K562 treated with DMSO at 1 percent for 12 hours (cell line): ENCODE measurements around the gene RPUSD3. TPM values are rescaled to one million over a fixed set of nuclear protein-coding genes. Genes with fewer than 3 reads are reported as not detected.

Experiments used
- total RNA-seq: library from RNA; unstranded; fragments of 300-600 nt; gene quantifications from 2 replicates; pipeline ENCODE4 v1.2.3, GENCODE V29; 2022; ENCODE audit not compliant: insufficient read depth

The RPUSD3 gene
- 77.6 and 82.0 TPM in 2 replicates for total RNA-seq

GRCh38 chr3:9843715-9844438 lies at the start of gene RPUSD3:
Gene RPUSD3, minus strand, starts transcription at chr3:9844008. Its CDS starts 18 bp downstream, at chr3:9843990.

DNA sequence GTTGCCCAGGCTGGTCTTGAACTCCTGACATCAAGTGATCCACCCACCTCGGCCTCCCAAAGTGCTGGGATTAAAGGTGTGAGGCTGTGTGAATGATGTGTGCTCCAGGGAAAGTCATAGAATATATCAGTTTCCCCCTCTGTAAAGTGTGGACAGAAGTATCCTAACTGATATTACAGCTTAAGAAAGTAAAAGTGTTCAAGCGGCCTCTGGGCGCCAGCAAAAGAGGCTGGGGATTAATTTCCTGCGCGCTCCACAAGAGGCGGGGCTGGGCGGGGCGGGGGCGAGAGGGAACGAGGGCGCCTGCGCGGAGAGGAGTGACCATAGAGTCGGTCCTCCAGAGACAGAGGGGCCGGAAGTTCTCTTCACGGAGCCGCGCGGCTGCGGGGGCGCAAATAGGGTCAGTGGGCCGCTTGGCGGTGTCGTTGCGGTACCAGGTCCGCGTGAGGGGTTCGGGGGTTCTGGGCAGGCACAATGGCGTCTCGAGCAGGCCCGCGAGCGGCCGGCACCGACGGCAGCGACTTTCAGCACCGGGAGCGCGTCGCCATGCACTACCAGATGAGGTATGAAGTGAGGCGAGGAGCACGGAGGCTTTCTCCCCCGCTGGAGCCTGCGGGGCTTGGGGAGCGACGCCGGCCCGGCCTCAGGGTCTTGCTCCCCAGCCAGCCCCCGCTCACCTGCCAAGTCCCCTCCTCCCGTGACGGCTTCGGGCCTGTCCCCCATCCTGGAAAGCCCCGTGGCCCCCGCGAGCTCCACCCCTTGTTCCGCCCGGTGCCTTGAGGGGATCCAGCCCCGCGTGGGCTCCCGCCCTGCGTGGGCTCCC lies 46.7 kb upstream of the RPUSD3 start, which contains the start of gene JAGN1:
JAGN1 (plus strand) TSS at position 362 of the 823 bp plus-strand sequence; CDS start at position 475, 113 bp downstream.

GRCh38 chr3:9879830-9880549 lies 36.2 kb upstream of the RPUSD3 start, which contains the start of gene CIDEC:
Gene CIDEC, minus strand, starts transcription at chr3:9880253. Its CDS starts 1,767 bp downstream, at chr3:9878486.

GRCh38 chr3:9809615-9810432 lies 34.0 kb downstream of the RPUSD3 start, which contains the start of gene TTLL3:
Gene TTLL3, plus strand, starts transcription at chr3:9810262. Its CDS starts 400 bp downstream, at chr3:9810662.

GRCh38 chr3:9792405-9793160 lies 51.2 kb downstream of the RPUSD3 start, which contains the start of the genes ARPC4 and TADA3:
Gene ARPC4, plus strand, starts transcription at chr3:9793082. Its CDS starts 40 bp downstream, at chr3:9793122.
Gene TADA3, minus strand, starts transcription at chr3:9792473. Its CDS starts 1,007 bp downstream, at chr3:9791466.

Other genes with a start within 250 kb of the RPUSD3 start
- gene MTMR14, start 194.5 kb downstream of the RPUSD3 start, total RNA-seq, result 53.3 and 72.2 TPM in 2 replicates
- not detected in 2 replicates for gene CPNE9, start 140.2 kb downstream of the RPUSD3 start, total RNA-seq
- gene BRPF1, start 112.3 kb downstream of the RPUSD3 start, total RNA-seq, result 14.7 and 30.4 TPM in 2 replicates
- gene OGG1, start 94.1 kb downstream of the RPUSD3 start, total RNA-seq, result 21.3 and 31.6 TPM in 2 replicates
- 11.2 and 13.1 TPM in 2 replicates for gene CAMK1, start 74.1 kb downstream of the RPUSD3 start, total RNA-seq
- gene TADA3, start 51.5 kb downstream of the RPUSD3 start, total RNA-seq, result 103 TPM in 2 replicates
- gene ARPC4, start 50.9 kb downstream of the RPUSD3 start, total RNA-seq, result 37.5 and 57.4 TPM in 2 replicates
- gene TTLL3, start 33.7 kb downstream of the RPUSD3 start, total RNA-seq, result 41.4 and 97.9 TPM in 2 replicates
- gene CIDEC, start 36.2 kb upstream of the RPUSD3 start, total RNA-seq, result not detected in 2 replicates
- gene JAGN1, start 46.6 kb upstream of the RPUSD3 start, total RNA-seq, result 57.8 and 66.0 TPM in 2 replicates
- 0.64 and 0.67 TPM in 2 replicates for gene IL17RE, start 58.8 kb upstream of the RPUSD3 start, total RNA-seq
- gene IL17RC, start 73.1 kb upstream of the RPUSD3 start, total RNA-seq, result 34.1 and 39.6 TPM in 2 replicates
- 18.5 and 28.3 TPM in 2 replicates for gene CRELD1, start 89.8 kb upstream of the RPUSD3 start, total RNA-seq
- gene PRRT3, start 108.4 kb upstream of the RPUSD3 start, total RNA-seq, result 1.3 and 2.8 TPM in 2 replicates
- gene EMC3, start 142.8 kb upstream of the RPUSD3 start, total RNA-seq, result 34.7 and 41.6 TPM in 2 replicates
- 39.2 and 80.6 TPM in 2 replicates for gene FANCD2, start 182.4 kb upstream of the RPUSD3 start, total RNA-seq